WTC11 (cell line): ENCODE data around the gene AMACR. TPM values are rescaled to one million over a fixed set of nuclear protein-coding genes. Genes with fewer than 3 reads are reported as not detected.

Source experiments
- ATAC-seq: fragments of 200-7000 bp; cut with Tn5 transposase; 2 replicates; pipeline ENCODE4 v1.10.0; 2021; ENCODE audit warnings: mild to moderate bottlenecking, moderate library complexity
- Bru-seq: library from RNA; stranded (reverse); fragments of 400-500 nt; gene quantifications from one replicate; lab custom pipeline; 2021; lab: Mats Ljungman, UMichigan
- CTCF ChIA-PET: fragments of 300-600 bp; sonication (Branson Sonifier 250); formaldehyde crosslinking; loops from one replicate; lab custom pipeline; 2021; ENCODE audit warnings: antibody characterized with exemption; lab: Charles Lee
- POLR2A ChIA-PET: fragments of 350-600 bp; sonication (Branson Sonifier 250); formaldehyde crosslinking; loops from one replicate; lab custom pipeline; 2021; ENCODE audit warnings: antibody characterized with exemption; lab: Charles Lee
- DNase-seq: peaks from one replicate; pipeline ENCODE4 v3.0.0; 2021; ENCODE audit warnings: low spot score
- H3K27ac Mint-ChIP-seq: 2 replicates; pipeline ENCODE4 v1.8.0; 2021; ENCODE audit warnings: mixed read lengths
- H3K27me3 Mint-ChIP-seq: 2 replicates; pipeline ENCODE4 v1.8.0; 2021; ENCODE audit warnings: low read depth, mild to moderate bottlenecking, moderate library complexity, mixed read lengths
- H3K36me3 Mint-ChIP-seq: 2 replicates; pipeline ENCODE4 v1.8.0; 2021; ENCODE audit warnings: mixed read lengths
- H3K4me1 Mint-ChIP-seq: 2 replicates; pipeline ENCODE4 v1.8.0; 2022; ENCODE audit warnings: mixed read lengths
- H3K4me3 Mint-ChIP-seq: 2 replicates; pipeline ENCODE4 v1.8.0; 2021; ENCODE audit warnings: mild to moderate bottlenecking, moderate library complexity, mixed read lengths
- H3K9me3 Mint-ChIP-seq: 2 replicates; pipeline ENCODE4 v1.8.0; 2021; ENCODE audit warnings: mixed read lengths
- ATF1 ChIP-seq: sonication (generic); formaldehyde crosslinking; IDR thresholded peaks from 2 replicates; pipeline ENCODE4 v1.8.1; 2023; ENCODE audit warnings: mild to moderate bottlenecking, moderate library complexity, missing genetic modification reagents
- CBFB ChIP-seq: sonication (generic); formaldehyde crosslinking; IDR thresholded peaks from 2 replicates; pipeline ENCODE4 v1.8.1; 2022; ENCODE audit warnings: mild to moderate bottlenecking, low read depth, missing genetic modification reagents
- EMX1 ChIP-seq: fragments of 250-450 bp; sonication (Bioruptor Pico); IDR thresholded peaks from 2 replicates; pipeline ENCODE4 v1.8.0; 2021; ENCODE audit warnings: mild to moderate bottlenecking
- HMGA2 ChIP-seq: fragments of 250-450 bp; sonication (Bioruptor Pico); IDR thresholded peaks from 2 replicates; pipeline ENCODE4 v1.4.0; 2021; ENCODE audit warnings: mild to moderate bottlenecking, moderate library complexity
- MYBL2 ChIP-seq: sonication (generic); formaldehyde crosslinking; IDR thresholded peaks from 2 replicates; pipeline ENCODE4 v1.8.1; 2023; ENCODE audit warnings: mild to moderate bottlenecking, moderate library complexity, missing genetic modification reagents
- NR1H2 ChIP-seq: sonication (generic); formaldehyde crosslinking; IDR thresholded peaks from 2 replicates; pipeline ENCODE4 v1.9.0; 2021; ENCODE audit warnings: mild to moderate bottlenecking, moderate library complexity, missing genetic modification reagents
- OVOL2 ChIP-seq: fragments of 250-450 bp; sonication (Bioruptor Pico); IDR thresholded peaks from 2 replicates; pipeline ENCODE4 v1.9.0; 2021; ENCODE audit warnings: mild to moderate bottlenecking, borderline replicate concordance
- SOX15 ChIP-seq: fragments of 250-450 bp; sonication (Bioruptor Pico); IDR thresholded peaks from 2 replicates; pipeline ENCODE4 v1.9.0; 2021; ENCODE audit warnings: mild to moderate bottlenecking
- SP1 ChIP-seq: sonication (generic); formaldehyde crosslinking; conservative IDR thresholded peaks from 2 replicates; pipeline ENCODE4 v1.8.1; 2022; ENCODE audit warnings: missing genetic modification reagents
- TCF7 ChIP-seq: sonication (generic); formaldehyde crosslinking; IDR thresholded peaks from 2 replicates; pipeline ENCODE4 v1.8.0; 2022; ENCODE audit warnings: mild to moderate bottlenecking, low read depth, missing genetic modification reagents, moderate library complexity
- ZNF138 ChIP-seq: sonication (generic); formaldehyde crosslinking; conservative IDR thresholded peaks from 2 replicates; pipeline ENCODE4 v1.8.1; 2022; ENCODE audit warnings: mild to moderate bottlenecking, moderate library complexity, missing genetic modification reagents
- ZNF263 ChIP-seq: sonication (generic); formaldehyde crosslinking; IDR thresholded peaks from 2 replicates; pipeline ENCODE4 v1.8.1; 2022; ENCODE audit warnings: low read depth, mild to moderate bottlenecking, moderate library complexity, missing genetic modification reagents
- long read RNA-seq, 3 experiments: library from RNA in 1 of 3; library from capped mRNA in 1 of 3; library from polyadenylated mRNA in 1 of 3; unstranded in 2 of 3; stranded (forward) in 1 of 3; transcript quantifications; one replicate each; pipeline ENCODE4 v2.0.0, GENCODE V29; 2021
- total RNA-seq: library from RNA; stranded (reverse); gene quantifications from 3 replicates; pipeline ENCODE4 v1.2.3, GENCODE V29; 2021
- TF ChIP-seq, protein P1 (sequence below): sonication (generic); formaldehyde crosslinking; IDR thresholded peaks from 2 replicates; pipeline ENCODE4 v1.8.0; 2023; ENCODE audit warnings: mild to moderate bottlenecking, missing genetic modification reagents
- TF ChIP-seq, protein P2 (sequence below): sonication (generic); formaldehyde crosslinking; IDR thresholded peaks from 2 replicates; pipeline ENCODE4 v1.8.0; 2022; ENCODE audit warnings: mild to moderate bottlenecking, missing genetic modification reagents
- TF ChIP-seq, protein P3 (sequence below): sonication (generic); formaldehyde crosslinking; IDR thresholded peaks from 2 replicates; pipeline ENCODE4 v1.8.1; 2023; ENCODE audit warnings: mild to moderate bottlenecking, missing genetic modification reagents, moderate library complexity
- TF ChIP-seq, protein P4 (sequence below): fragments of 250-450 bp; sonication (Bioruptor Pico); IDR thresholded peaks from 2 replicates; pipeline ENCODE4 v1.9.0; 2021; ENCODE audit warnings: mild to moderate bottlenecking
- TF ChIP-seq, protein P5 (sequence below): sonication (generic); formaldehyde crosslinking; IDR thresholded peaks from 2 replicates; pipeline ENCODE4 v1.8.1; 2023; ENCODE audit warnings: mild to moderate bottlenecking, missing genetic modification reagents
- TF ChIP-seq, protein P6 (sequence below): sonication (generic); formaldehyde crosslinking; IDR thresholded peaks from 2 replicates; pipeline ENCODE4 v1.8.0; 2022; ENCODE audit warnings: missing genetic modification reagents
- TF ChIP-seq, protein P7 (sequence below): sonication (generic); formaldehyde crosslinking; IDR thresholded peaks from 2 replicates; pipeline ENCODE4 v1.8.0; 2023; ENCODE audit warnings: missing genetic modification reagents, mild to moderate bottlenecking, borderline replicate concordance

Gene AMACR
- 11.2 to 12.0 TPM (median 11.9 TPM) in 3 replicates for total RNA-seq
- Bru-seq, nascent RNA: percentile 75 among the genes with signal in this experiment
- long read RNA-seq, experiment 1, full-length matches to known transcripts: 50 of 54 reads
- long read RNA-seq, experiment 1, partial matches to known transcripts: 1 of 54 reads
- long read RNA-seq, experiment 1, other reads (novel, unspliced or antisense): 3 of 54 reads
- long read RNA-seq, experiment 2, full-length matches to known transcripts: 15 of 22 reads
- long read RNA-seq, experiment 2, partial matches to known transcripts: 1 of 22 reads
- long read RNA-seq, experiment 2, other reads (novel, unspliced or antisense): 6 of 22 reads
- long read RNA-seq, experiment 3, full-length matches to known transcripts: 24 of 26 reads
- long read RNA-seq, experiment 3, partial matches to known transcripts: 0 of 26 reads
- long read RNA-seq, experiment 3, other reads (novel, unspliced or antisense): 2 of 26 reads

DNA sequence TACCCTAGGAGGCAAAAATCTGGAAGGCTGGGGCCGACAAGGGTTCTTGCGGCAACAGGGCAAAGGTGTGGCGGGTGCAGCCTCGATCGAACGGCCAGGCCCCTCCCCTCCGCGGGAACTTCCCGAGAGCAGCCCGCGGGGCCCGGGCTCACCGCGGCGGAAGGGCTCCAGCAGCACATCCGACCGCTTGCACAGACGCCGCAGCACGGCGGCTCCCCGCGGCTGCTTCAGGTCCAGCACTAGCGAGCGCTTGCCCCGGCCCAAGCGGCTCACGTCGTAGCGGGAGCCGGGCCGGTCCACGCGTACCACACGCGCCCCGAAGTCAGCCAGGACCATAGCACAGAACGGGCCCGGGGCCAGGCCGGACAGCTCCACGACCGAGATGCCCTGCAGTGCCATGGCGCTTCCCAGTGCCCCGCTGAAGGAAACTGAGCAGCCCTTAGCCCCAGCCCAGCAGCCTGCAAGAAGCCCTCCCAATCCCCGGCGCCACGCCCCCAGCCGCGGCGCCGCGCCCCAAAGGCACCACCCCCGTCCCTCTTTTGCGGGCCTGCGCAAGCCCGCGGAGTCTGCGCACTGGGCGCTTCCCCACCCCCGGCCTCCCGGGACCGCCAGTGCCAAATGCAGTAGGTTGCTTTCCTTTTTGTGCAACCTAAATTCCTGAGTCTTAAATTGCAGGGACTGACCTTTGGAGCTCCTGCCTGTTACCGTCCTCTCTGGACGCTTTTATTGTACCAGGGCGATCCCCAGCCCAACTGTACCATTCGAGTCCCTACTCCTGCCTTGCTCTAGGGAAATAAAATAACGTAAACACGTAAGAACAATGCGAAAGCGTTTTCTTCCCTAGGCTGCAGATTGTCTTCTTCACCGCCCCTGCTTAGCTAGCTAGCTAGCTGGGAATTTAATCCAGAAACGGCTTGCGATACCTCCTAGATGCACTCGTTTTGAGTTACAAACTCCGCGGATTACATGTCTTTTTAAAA, at the start of gene AMACR:
Gene AMACR, minus strand, starts transcription at position 430 of the 980 bp plus-strand sequence. Its CDS starts 31 bp downstream, at position 399.
- peak within 1 kb of the TSS; percentile 83 for H3K4me3 Mint-ChIP-seq
- DNase-seq: peak; percentile 93
- ATAC-seq: peak; percentile 94
- CTCF ChIA-PET: interaction anchor here (0.5 to 1.7 kb wide), 8 partner anchors 10 to 1569 kb away, joined by 3 to 10 read pairs (median 4); no protein-coding TSS in a partner anchor
- POLR2A ChIA-PET: interaction anchor here (0.9 kb wide), 1 partner anchor 10 kb away, joined by 3 read pairs; no protein-coding TSS in a partner anchor
- peaks cover 13% of the 10 kb centered on the region for H3K36me3 Mint-ChIP-seq
- peaks cover 18% of the 10 kb centered on the region for H3K4me1 Mint-ChIP-seq
- no peaks in the 10 kb centered on the region for H3K9me3 Mint-ChIP-seq
- H3K27ac Mint-ChIP-seq: peak within 1 kb of the TSS; percentile 97
- H3K27me3 Mint-ChIP-seq: no peaks in the 10 kb centered on the region
- TF ChIP-seq, protein P1, sequence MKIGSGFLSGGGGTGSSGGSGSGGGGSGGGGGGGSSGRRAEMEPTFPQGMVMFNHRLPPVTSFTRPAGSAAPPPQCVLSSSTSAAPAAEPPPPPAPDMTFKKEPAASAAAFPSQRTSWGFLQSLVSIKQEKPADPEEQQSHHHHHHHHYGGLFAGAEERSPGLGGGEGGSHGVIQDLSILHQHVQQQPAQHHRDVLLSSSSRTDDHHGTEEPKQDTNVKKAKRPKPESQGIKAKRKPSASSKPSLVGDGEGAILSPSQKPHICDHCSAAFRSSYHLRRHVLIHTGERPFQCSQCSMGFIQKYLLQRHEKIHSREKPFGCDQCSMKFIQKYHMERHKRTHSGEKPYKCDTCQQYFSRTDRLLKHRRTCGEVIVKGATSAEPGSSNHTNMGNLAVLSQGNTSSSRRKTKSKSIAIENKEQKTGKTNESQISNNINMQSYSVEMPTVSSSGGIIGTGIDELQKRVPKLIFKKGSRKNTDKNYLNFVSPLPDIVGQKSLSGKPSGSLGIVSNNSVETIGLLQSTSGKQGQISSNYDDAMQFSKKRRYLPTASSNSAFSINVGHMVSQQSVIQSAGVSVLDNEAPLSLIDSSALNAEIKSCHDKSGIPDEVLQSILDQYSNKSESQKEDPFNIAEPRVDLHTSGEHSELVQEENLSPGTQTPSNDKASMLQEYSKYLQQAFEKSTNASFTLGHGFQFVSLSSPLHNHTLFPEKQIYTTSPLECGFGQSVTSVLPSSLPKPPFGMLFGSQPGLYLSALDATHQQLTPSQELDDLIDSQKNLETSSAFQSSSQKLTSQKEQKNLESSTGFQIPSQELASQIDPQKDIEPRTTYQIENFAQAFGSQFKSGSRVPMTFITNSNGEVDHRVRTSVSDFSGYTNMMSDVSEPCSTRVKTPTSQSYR (CRISPR knock-in tag): no peak
- no peak for TF ChIP-seq SOX15
- TF ChIP-seq TCF7: no peak
- TF ChIP-seq, protein P2, sequence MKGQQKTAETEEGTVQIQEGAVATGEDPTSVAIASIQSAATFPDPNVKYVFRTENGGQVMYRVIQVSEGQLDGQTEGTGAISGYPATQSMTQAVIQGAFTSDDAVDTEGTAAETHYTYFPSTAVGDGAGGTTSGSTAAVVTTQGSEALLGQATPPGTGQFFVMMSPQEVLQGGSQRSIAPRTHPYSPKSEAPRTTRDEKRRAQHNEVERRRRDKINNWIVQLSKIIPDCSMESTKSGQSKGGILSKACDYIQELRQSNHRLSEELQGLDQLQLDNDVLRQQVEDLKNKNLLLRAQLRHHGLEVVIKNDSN (CRISPR knock-in tag): 0 out of 2 replicates have a peak, but pooled peaks have one; percentile 29
- no peak for TF ChIP-seq NR1H2 (CRISPR knock-in tag)
- TF ChIP-seq, protein P3, sequence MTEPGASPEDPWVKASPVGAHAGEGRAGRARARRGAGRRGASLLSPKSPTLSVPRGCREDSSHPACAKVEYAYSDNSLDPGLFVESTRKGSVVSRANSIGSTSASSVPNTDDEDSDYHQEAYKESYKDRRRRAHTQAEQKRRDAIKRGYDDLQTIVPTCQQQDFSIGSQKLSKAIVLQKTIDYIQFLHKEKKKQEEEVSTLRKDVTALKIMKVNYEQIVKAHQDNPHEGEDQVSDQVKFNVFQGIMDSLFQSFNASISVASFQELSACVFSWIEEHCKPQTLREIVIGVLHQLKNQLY (CRISPR knock-in tag): no peak
- TF ChIP-seq, protein P4, sequence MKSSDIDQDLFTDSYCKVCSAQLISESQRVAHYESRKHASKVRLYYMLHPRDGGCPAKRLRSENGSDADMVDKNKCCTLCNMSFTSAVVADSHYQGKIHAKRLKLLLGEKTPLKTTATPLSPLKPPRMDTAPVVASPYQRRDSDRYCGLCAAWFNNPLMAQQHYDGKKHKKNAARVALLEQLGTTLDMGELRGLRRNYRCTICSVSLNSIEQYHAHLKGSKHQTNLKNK (CRISPR knock-in tag): no peak
- TF ChIP-seq HMGA2 (CRISPR knock-in tag): no peak
- no peak for TF ChIP-seq ZNF263 (CRISPR knock-in tag)
- no peak; the same call in 1 of the 2 replicates for TF ChIP-seq MYBL2 (CRISPR knock-in tag)
- peak; percentile 58; the same call in 1 of the 2 replicates for TF ChIP-seq ATF1
- TF ChIP-seq OVOL2 (CRISPR knock-in tag): no peak
- 0 out of 2 replicates have a peak, but pooled peaks have one; percentile 40 for TF ChIP-seq ZNF138 (CRISPR knock-in tag)
- TF ChIP-seq EMX1 (CRISPR knock-in tag): no peak
- TF ChIP-seq CBFB (CRISPR knock-in tag): no peak
- TF ChIP-seq, protein P5, sequence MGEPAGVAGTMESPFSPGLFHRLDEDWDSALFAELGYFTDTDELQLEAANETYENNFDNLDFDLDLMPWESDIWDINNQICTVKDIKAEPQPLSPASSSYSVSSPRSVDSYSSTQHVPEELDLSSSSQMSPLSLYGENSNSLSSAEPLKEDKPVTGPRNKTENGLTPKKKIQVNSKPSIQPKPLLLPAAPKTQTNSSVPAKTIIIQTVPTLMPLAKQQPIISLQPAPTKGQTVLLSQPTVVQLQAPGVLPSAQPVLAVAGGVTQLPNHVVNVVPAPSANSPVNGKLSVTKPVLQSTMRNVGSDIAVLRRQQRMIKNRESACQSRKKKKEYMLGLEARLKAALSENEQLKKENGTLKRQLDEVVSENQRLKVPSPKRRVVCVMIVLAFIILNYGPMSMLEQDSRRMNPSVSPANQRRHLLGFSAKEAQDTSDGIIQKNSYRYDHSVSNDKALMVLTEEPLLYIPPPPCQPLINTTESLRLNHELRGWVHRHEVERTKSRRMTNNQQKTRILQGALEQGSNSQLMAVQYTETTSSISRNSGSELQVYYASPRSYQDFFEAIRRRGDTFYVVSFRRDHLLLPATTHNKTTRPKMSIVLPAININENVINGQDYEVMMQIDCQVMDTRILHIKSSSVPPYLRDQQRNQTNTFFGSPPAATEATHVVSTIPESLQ (CRISPR knock-in tag): no peak
- TF ChIP-seq, protein P6, sequence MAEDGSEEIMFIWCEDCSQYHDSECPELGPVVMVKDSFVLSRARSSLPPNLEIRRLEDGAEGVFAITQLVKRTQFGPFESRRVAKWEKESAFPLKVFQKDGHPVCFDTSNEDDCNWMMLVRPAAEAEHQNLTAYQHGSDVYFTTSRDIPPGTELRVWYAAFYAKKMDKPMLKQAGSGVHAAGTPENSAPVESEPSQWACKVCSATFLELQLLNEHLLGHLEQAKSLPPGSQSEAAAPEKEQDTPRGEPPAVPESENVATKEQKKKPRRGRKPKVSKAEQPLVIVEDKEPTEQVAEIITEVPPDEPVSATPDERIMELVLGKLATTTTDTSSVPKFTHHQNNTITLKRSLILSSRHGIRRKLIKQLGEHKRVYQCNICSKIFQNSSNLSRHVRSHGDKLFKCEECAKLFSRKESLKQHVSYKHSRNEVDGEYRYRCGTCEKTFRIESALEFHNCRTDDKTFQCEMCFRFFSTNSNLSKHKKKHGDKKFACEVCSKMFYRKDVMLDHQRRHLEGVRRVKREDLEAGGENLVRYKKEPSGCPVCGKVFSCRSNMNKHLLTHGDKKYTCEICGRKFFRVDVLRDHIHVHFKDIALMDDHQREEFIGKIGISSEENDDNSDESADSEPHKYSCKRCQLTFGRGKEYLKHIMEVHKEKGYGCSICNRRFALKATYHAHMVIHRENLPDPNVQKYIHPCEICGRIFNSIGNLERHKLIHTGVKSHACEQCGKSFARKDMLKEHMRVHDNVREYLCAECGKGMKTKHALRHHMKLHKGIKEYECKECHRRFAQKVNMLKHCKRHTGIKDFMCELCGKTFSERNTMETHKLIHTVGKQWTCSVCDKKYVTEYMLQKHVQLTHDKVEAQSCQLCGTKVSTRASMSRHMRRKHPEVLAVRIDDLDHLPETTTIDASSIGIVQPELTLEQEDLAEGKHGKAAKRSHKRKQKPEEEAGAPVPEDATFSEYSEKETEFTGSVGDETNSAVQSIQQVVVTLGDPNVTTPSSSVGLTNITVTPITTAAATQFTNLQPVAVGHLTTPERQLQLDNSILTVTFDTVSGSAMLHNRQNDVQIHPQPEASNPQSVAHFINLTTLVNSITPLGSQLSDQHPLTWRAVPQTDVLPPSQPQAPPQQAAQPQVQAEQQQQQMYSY (CRISPR knock-in tag): 0 out of 2 replicates have a peak, but pooled peaks have one; percentile 6
- peak; percentile 62 for TF ChIP-seq SP1 (CRISPR knock-in tag)
- TF ChIP-seq, protein P7, sequence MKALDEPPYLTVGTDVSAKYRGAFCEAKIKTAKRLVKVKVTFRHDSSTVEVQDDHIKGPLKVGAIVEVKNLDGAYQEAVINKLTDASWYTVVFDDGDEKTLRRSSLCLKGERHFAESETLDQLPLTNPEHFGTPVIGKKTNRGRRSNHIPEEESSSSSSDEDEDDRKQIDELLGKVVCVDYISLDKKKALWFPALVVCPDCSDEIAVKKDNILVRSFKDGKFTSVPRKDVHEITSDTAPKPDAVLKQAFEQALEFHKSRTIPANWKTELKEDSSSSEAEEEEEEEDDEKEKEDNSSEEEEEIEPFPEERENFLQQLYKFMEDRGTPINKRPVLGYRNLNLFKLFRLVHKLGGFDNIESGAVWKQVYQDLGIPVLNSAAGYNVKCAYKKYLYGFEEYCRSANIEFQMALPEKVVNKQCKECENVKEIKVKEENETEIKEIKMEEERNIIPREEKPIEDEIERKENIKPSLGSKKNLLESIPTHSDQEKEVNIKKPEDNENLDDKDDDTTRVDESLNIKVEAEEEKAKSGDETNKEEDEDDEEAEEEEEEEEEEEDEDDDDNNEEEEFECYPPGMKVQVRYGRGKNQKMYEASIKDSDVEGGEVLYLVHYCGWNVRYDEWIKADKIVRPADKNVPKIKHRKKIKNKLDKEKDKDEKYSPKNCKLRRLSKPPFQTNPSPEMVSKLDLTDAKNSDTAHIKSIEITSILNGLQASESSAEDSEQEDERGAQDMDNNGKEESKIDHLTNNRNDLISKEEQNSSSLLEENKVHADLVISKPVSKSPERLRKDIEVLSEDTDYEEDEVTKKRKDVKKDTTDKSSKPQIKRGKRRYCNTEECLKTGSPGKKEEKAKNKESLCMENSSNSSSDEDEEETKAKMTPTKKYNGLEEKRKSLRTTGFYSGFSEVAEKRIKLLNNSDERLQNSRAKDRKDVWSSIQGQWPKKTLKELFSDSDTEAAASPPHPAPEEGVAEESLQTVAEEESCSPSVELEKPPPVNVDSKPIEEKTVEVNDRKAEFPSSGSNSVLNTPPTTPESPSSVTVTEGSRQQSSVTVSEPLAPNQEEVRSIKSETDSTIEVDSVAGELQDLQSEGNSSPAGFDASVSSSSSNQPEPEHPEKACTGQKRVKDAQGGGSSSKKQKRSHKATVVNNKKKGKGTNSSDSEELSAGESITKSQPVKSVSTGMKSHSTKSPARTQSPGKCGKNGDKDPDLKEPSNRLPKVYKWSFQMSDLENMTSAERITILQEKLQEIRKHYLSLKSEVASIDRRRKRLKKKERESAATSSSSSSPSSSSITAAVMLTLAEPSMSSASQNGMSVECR (CRISPR knock-in tag): peak; percentile 66; the same call in 1 of the 2 replicates
